ENCODE data around the gene PHACTR1.

DNA sequence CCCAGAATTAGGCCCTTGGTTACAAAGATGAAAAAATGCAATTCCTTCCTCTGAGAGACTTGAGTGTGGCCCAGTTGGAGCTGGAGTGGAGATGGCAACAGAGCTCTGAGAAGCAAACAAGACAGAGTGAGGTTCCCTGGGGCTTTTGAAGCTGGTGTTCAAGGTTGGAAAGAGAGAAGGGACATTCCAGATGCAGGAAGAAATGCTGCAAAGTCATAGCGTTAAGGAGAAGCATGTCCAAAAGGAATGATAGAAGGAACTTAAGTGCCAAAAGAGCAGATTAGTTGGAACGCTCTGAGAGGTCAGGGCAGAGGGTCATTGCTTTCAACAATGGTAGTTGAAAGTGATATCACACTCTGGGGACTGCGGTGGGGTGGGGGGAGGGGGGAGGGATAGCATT, 360.0 kb downstream of the PHACTR1 start:
- TF ChIP-seq EZH2phosphoT487 (IDR thresholded peaks at IDR 0.05; ENCODE audit: insufficient read depth, low read depth) (no peak), EZH2 (IDR thresholded peaks at IDR 0.05; ENCODE audit: insufficient read depth, poor library complexity, severe bottlenecking) (no peak)

Data from GM23248 (cell line).